Measurements from ENCODE around the gene WNK4. TPM values are rescaled to one million over a fixed set of nuclear protein-coding genes. Genes with fewer than 3 reads are reported as not detected.

The WNK4 gene
- total and polyA plus RNA-seq, 12 donors, result 0.03 to 0.14 (median 0.07) TPM; not detected in 9

DNA sequence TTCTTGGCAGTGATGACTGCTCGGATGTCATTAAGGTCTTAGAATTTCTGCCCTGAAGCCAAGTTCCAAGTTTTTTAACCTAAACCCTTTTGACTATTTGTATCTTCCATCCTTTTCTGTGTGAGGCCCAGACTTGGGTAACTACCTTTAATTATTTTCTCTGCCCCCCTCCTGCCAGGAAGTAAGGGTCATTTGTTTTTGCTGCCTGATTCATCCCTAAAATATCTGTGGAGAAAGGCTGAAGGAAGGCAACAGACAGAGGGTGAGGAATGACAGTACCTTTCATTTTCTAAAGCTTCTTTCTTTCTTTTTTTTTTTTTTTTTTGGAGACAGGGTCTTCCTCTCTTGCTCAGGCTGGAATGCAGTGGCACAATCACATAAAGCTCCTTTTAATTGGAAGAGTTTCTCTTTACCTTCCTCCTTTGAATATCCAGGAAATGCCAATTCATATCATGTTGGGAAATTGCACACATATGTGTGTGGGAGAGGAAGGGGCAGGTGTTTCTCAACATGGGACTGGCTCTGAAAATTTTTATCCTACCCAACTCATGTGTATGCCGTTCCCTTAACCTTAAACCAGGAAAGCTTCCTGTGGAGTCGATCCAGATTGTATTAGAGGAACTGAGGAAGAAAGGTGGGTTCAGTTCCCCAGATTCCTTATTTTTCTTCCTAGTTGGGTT lies 6.2 kb upstream of the WNK4 start:
- no peak for DNase-seq
- H3K4me3 ChIP-seq, result peak overlapping the region; percentile 34 to 99 (median 76)
- intact Hi-C loops (cut with DNase I), result loop anchor here in 2 of 10 donors (1.0 to 5.0 kb wide), 2 partner anchors 9 to 48 kb away; partner anchors contain the start of gene BECN1 (in 1 of the 2)
- H3K36me3 ChIP-seq, result peaks cover 0 to 51% (median 41%) of the 10 kb centered on the region in 9 donors
- H3K27me3 ChIP-seq, result no peaks in the 10 kb centered on the region
- no peak for ATAC-seq
- peaks cover 2 to 18% (median 14%) of the 10 kb centered on the region in 9 donors for H3K4me1 ChIP-seq
- H3K9me3 ChIP-seq, result no peaks in the 10 kb centered on the region
- 74 to 87% methylated on average over 3 of the region's 3 CpGs for WGBS, 2 donors
- peak overlapping the region in 5 of 10 donors; percentile 38 to 94 (median 86) for H3K27ac ChIP-seq
- TF ChIP-seq, protein P1, sequence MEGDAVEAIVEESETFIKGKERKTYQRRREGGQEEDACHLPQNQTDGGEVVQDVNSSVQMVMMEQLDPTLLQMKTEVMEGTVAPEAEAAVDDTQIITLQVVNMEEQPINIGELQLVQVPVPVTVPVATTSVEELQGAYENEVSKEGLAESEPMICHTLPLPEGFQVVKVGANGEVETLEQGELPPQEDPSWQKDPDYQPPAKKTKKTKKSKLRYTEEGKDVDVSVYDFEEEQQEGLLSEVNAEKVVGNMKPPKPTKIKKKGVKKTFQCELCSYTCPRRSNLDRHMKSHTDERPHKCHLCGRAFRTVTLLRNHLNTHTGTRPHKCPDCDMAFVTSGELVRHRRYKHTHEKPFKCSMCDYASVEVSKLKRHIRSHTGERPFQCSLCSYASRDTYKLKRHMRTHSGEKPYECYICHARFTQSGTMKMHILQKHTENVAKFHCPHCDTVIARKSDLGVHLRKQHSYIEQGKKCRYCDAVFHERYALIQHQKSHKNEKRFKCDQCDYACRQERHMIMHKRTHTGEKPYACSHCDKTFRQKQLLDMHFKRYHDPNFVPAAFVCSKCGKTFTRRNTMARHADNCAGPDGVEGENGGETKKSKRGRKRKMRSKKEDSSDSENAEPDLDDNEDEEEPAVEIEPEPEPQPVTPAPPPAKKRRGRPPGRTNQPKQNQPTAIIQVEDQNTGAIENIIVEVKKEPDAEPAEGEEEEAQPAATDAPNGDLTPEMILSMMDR (IDR thresholded peaks at IDR 0.05), result no peak

DNA sequence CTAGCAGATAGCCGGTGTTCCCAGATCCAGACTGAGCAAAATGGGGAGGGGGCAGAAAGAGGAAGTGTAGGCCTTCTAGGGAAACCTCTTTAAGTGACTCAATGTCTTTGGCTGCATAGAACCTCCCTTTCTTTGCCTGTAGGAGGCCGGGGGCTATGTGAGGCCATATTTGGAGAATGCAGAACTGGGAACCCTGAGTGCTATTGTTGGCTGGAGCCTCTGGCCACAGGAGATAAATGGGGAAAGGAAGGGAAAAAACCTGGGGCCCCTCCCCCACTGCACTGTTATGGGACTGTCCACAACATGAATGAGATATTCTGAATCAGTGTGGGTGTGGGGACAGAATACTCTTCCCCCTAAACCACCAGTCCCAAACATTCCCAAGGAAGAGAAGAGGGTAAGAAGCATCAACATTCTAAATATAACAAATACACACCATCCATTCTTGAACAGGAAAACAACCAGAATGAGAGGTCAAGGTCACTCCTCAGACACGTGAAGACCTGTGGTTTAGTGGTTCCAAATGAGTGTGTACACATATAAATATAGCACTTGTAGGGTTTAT lies 4.8 kb upstream of the WNK4 start:
- TF ChIP-seq, protein P1 (IDR thresholded peaks at IDR 0.05), result no peak
- no peak overlapping the region for H3K27ac ChIP-seq
- WGBS, 2 donors, result 64 to 68% methylated on average over 3 of the region's 3 CpGs
- H3K36me3 ChIP-seq, result peaks cover 0 to 55% (median 41%) of the 10 kb centered on the region in 9 donors
- H3K4me1 ChIP-seq, result peaks cover 4 to 27% (median 16%) of the 10 kb centered on the region in 9 donors
- intact Hi-C loops (cut with DNase I), result no loop called here
- no peak for ATAC-seq
- H3K27me3 ChIP-seq, result peaks cover 0 to 12% (median 6%) of the 10 kb centered on the region in 7 donors
- DNase-seq, result no peak
- no peaks in the 10 kb centered on the region for H3K9me3 ChIP-seq
- H3K4me3 ChIP-seq, result no peak overlapping the region

DNA sequence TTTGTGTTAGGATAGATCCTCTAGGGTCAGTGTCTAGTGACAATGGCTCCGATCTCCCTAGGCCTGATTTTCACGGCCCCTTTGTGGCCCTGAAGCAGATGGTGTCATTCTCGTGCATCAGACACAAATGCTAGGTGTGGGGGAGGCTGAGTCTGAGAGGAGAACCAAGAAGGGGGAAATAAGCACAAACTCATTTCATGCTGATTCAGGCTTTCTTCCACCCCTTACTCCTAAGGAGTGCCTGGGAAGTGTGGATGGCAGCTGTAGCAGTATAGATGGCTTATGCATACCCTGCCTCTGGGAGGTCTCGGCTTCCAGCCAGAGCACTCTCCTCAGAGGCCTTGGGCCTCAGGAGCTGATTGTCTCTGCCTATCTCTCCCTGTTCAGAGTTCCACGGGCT lies 1.8 kb upstream of the WNK4 start:
- ATAC-seq, result no peak
- Histone ChIP-seq H3K4me3 (no peak overlapping the region), H3K27me3 (peaks cover 0 to 42% (median 35%) of the 10 kb centered on the region in 7 donors), H3K36me3 (peaks cover 0 to 55% (median 41%) of the 10 kb centered on the region in 9 donors), H3K4me1 (peaks cover 7 to 28% (median 21%) of the 10 kb centered on the region in 9 donors), H3K9me3 (no peaks in the 10 kb centered on the region), H3K27ac (no peak overlapping the region)
- intact Hi-C loops (cut with DNase I), result no loop called here
- WGBS, 2 donors, result 88 to 91% methylated on average over 5 of the region's 5 CpGs
- no peak for DNase-seq
- TF ChIP-seq, protein P1 (IDR thresholded peaks at IDR 0.05), result no peak

DNA sequence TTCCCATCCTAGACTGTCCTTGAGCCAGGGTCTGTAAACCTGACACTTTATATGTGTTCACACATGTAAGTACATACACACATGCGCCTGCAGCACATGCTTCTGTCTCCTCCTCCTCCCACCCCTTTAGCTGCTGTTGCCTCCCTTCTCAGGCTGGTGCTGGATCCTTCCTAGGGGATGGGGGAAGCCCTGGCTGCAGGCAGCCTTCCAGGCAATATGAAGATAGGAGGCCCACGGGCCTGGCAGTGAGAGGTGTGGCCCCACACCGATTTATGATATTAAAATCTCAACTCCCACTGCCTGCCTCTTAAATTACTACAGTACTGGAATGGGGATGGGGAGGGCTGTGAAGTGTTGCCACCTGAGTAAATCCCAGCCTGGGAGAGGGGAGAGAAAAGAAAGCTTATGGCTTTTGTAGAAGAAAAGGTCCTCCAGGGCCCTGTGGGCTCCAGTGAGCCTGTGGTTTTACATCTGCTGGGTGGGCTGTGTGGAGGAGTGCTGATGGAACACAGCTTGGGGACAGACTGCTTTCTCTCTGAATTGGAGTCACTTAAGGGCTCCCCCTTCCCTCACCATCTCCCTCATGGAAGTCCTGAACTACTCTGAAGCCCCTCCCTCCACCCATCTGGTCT lies 990 bp upstream of the WNK4 start:
- Histone ChIP-seq H3K36me3 (peaks cover 0 to 54% (median 41%) of the 10 kb centered on the region in 9 donors), H3K27me3 (peaks cover 0 to 50% (median 44%) of the 10 kb centered on the region in 7 donors), H3K9me3 (no peaks in the 10 kb centered on the region), H3K4me1 (peaks cover 8 to 28% (median 23%) of the 10 kb centered on the region in 9 donors), H3K4me3 (no peak overlapping the region), H3K27ac (no peak overlapping the region)
- intact Hi-C loops (cut with DNase I), result no loop called here
- WGBS, 2 donors, result 69 to 72% methylated on average over 3 of the region's 3 CpGs
- TF ChIP-seq, protein P1 (IDR thresholded peaks at IDR 0.05), result no peak
- ATAC-seq (peak in 1 of 8 donors; percentile 20), DNase-seq (no peak)
